HCT116 (cell line): Measurements from ENCODE around the gene SAMD10.

Source experiments
- CEBPB ChIP-seq: IDR thresholded peaks from 2 replicates; pipeline ENCODE4 v1.6.1; 2012; ENCODE audit warnings: low read depth
- REST ChIP-seq: IDR thresholded peaks from 2 replicates; pipeline ENCODE4 v1.6.1; 2012; ENCODE audit warnings: low read depth

- TF ChIP-seq CEBPB = no peak
- no peak for TF ChIP-seq REST
Observed at GRCh38 chr20:63976980-63977738, 2.3 kb downstream of the SAMD10 start.
